SK-N-SH (cell line): Measurements from ENCODE around the gene COLQ.

Experiments
- FOXM1 ChIP-seq: IDR thresholded peaks from 2 replicates; pipeline ENCODE4 v1.4.0; 2012; ENCODE audit warnings: low read depth, mild to moderate bottlenecking
- GABPA ChIP-seq: IDR thresholded peaks from 2 replicates; pipeline ENCODE4 v1.4.0; 2012; ENCODE audit warnings: low read depth, mild to moderate bottlenecking
- MXI1 ChIP-seq: IDR thresholded peaks from 2 replicates; pipeline ENCODE4 v1.6.1; 2012; ENCODE audit warnings: mild to moderate bottlenecking, low read depth, low read length, improper control_type of control experiment
- POLR2AphosphoS5 ChIP-seq: IDR thresholded peaks from 2 replicates; pipeline ENCODE4 v1.6.1; 2012; ENCODE audit warnings: low read depth, low read length
- RCOR1 ChIP-seq: fragments of 150-350 bp; IDR thresholded peaks from 2 replicates; pipeline ENCODE4 v1.6.1; 2017; ENCODE audit warnings: antibody characterized with exemption, low read length
- TAF1 ChIP-seq: IDR thresholded peaks from 2 replicates; pipeline ENCODE4 v1.6.1; 2012; ENCODE audit warnings: low read depth, mild to moderate bottlenecking, low read length, moderate library complexity, borderline replicate concordance
- TEAD4 ChIP-seq: IDR thresholded peaks from 2 replicates; pipeline ENCODE4 v1.4.0; 2012; ENCODE audit warnings: mild to moderate bottlenecking, borderline replicate concordance; ENCODE audit not compliant: insufficient read depth
- YY1 ChIP-seq: IDR thresholded peaks from 2 replicates; pipeline ENCODE4 v1.4.0; 2012; ENCODE audit warnings: low read depth, mild to moderate bottlenecking
- TF ChIP-seq, protein P1 (sequence below): fragments of 200-600 bp; sonication (generic); IDR thresholded peaks from 2 replicates; pipeline ENCODE4 v1.6.1; 2017; ENCODE audit warnings: antibody characterized with exemption, mild to moderate bottlenecking, moderate library complexity
- TF ChIP-seq, protein P2 (sequence below): fragments of 150-350 bp; IDR thresholded peaks from 2 replicates; pipeline ENCODE4 v1.6.1; 2017; ENCODE audit warnings: antibody characterized with exemption, low read length, low read depth, borderline replicate concordance
- TF ChIP-seq, protein P3 (sequence below): IDR thresholded peaks from 2 replicates; pipeline ENCODE4 v1.4.0; 2012; ENCODE audit warnings: low read depth, borderline replicate concordance
- TF ChIP-seq, protein P4 (sequence below): IDR thresholded peaks from 2 replicates; pipeline ENCODE4 v1.6.1; 2012; ENCODE audit warnings: mild to moderate bottlenecking, low read depth, low read length, moderate library complexity

DNA sequence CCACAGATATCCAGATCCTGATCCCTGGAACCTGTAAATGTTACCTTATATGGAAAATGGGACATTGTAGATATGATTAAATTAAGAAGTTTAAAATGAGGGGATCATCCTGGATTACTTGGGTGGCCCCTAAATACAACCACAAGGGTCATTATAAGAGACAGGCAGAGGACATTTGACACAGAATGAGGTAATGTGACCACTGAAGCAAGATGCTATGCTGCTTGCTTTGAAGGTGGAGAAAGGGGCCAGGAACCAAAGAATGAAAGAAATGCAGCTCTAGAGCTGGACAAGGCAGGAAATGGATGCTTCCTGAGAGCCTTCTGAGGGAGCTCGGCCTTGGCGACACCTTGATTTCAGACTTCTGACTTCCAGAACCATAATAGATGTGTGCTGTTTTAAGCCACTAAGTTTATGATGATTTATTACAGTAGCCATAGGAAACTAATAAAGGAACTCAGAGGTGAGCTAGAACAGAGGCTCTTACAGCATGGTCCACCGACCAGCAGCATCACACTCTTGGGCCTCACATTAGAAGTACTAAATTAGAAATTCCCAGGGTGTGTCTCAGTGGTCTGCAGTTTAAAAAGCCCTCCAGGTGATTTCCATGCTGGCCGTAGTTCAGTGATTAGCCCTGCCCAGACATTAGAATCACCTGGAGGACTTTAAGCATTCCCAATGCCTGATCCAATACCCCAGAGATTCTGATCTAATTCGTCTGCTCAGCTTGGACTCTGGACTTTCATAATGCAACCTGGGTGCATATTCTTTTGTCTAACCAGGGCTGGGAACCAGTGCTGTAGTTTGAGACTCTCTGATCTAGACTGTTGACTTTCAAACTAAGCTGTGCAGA is 7.5 kb downstream of the COLQ start:
- TF ChIP-seq, protein P1, sequence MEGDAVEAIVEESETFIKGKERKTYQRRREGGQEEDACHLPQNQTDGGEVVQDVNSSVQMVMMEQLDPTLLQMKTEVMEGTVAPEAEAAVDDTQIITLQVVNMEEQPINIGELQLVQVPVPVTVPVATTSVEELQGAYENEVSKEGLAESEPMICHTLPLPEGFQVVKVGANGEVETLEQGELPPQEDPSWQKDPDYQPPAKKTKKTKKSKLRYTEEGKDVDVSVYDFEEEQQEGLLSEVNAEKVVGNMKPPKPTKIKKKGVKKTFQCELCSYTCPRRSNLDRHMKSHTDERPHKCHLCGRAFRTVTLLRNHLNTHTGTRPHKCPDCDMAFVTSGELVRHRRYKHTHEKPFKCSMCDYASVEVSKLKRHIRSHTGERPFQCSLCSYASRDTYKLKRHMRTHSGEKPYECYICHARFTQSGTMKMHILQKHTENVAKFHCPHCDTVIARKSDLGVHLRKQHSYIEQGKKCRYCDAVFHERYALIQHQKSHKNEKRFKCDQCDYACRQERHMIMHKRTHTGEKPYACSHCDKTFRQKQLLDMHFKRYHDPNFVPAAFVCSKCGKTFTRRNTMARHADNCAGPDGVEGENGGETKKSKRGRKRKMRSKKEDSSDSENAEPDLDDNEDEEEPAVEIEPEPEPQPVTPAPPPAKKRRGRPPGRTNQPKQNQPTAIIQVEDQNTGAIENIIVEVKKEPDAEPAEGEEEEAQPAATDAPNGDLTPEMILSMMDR, result no peak
- no peak for TF ChIP-seq MXI1
- TF ChIP-seq, protein P2, sequence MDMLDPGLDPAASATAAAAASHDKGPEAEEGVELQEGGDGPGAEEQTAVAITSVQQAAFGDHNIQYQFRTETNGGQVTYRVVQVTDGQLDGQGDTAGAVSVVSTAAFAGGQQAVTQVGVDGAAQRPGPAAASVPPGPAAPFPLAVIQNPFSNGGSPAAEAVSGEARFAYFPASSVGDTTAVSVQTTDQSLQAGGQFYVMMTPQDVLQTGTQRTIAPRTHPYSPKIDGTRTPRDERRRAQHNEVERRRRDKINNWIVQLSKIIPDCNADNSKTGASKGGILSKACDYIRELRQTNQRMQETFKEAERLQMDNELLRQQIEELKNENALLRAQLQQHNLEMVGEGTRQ, result no peak
- no peak for TF ChIP-seq YY1
- no peak for TF ChIP-seq GABPA
- TF ChIP-seq TEAD4, result no peak
- TF ChIP-seq RCOR1, result no peak
- TF ChIP-seq, protein P3, sequence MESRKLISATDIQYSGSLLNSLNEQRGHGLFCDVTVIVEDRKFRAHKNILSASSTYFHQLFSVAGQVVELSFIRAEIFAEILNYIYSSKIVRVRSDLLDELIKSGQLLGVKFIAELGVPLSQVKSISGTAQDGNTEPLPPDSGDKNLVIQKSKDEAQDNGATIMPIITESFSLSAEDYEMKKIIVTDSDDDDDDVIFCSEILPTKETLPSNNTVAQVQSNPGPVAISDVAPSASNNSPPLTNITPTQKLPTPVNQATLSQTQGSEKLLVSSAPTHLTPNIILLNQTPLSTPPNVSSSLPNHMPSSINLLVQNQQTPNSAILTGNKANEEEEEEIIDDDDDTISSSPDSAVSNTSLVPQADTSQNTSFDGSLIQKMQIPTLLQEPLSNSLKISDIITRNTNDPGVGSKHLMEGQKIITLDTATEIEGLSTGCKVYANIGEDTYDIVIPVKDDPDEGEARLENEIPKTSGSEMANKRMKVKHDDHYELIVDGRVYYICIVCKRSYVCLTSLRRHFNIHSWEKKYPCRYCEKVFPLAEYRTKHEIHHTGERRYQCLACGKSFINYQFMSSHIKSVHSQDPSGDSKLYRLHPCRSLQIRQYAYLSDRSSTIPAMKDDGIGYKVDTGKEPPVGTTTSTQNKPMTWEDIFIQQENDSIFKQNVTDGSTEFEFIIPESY, result no peak
- TF ChIP-seq POLR2AphosphoS5, result no peak
- TF ChIP-seq, protein P4, sequence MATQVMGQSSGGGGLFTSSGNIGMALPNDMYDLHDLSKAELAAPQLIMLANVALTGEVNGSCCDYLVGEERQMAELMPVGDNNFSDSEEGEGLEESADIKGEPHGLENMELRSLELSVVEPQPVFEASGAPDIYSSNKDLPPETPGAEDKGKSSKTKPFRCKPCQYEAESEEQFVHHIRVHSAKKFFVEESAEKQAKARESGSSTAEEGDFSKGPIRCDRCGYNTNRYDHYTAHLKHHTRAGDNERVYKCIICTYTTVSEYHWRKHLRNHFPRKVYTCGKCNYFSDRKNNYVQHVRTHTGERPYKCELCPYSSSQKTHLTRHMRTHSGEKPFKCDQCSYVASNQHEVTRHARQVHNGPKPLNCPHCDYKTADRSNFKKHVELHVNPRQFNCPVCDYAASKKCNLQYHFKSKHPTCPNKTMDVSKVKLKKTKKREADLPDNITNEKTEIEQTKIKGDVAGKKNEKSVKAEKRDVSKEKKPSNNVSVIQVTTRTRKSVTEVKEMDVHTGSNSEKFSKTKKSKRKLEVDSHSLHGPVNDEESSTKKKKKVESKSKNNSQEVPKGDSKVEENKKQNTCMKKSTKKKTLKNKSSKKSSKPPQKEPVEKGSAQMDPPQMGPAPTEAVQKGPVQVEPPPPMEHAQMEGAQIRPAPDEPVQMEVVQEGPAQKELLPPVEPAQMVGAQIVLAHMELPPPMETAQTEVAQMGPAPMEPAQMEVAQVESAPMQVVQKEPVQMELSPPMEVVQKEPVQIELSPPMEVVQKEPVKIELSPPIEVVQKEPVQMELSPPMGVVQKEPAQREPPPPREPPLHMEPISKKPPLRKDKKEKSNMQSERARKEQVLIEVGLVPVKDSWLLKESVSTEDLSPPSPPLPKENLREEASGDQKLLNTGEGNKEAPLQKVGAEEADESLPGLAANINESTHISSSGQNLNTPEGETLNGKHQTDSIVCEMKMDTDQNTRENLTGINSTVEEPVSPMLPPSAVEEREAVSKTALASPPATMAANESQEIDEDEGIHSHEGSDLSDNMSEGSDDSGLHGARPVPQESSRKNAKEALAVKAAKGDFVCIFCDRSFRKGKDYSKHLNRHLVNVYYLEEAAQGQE, result no peak
- no peak for TF ChIP-seq TAF1
- TF ChIP-seq FOXM1, result no peak
